Activated effector memory CD4-positive, alpha-beta T cell treated with anti-CD3 and anti-CD28 coated beads, Interleukin-2, amount 50 U/mL, for 16 hours (primary cell): ENCODE data around the gene PDE3B.
"Not testable (repeated sequence)": the region's sequence is repeated elsewhere in the genome, so short reads cannot be mapped to it uniquely, and the experiment has no call there.

Experiments used
- DNase-seq: peaks from one replicate; pipeline ENCODE4 v3.0.0-alpha.2; 2020

Gene PDE3B

DNA sequence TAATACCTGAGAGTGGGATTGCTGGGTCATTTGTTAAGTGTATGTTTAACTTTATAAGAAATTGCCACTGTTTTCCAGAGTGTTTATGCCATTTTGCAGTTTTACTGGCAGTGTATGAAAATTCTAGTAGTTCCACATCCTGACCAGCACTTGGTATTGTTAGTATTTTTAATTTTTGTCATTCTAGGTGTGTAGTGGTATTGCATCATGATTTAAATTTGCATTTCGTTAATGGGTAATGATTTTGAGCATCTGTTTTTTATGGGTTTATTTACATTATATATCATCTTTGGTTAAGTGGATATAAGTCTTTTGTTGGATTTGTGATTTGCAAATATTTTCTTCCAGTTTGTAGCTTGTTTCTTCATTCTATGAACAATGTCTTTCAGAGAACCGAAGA is 34.7 kb downstream of the PDE3B start:
- DNase-seq = no peak

DNA sequence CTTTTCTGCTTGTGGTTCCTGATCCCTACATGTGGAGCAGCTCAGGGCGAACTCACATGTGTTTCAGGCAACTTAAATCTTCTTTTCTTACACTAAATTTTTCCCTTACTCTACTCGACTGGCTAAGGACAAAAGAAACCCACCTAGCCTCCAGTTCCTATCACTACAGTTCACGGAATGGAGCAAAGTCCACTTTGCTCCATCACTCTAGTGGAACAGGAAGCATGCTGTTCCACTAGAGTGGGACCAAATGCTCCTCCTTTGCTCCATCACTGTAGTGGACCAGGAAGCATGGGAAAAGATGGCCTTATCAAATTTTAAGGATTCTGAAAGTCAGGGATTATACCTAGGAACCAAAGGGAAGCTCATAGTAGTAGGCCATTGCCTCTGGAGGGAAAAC is 36.1 kb downstream of the PDE3B start:
- DNase-seq = no peak

DNA sequence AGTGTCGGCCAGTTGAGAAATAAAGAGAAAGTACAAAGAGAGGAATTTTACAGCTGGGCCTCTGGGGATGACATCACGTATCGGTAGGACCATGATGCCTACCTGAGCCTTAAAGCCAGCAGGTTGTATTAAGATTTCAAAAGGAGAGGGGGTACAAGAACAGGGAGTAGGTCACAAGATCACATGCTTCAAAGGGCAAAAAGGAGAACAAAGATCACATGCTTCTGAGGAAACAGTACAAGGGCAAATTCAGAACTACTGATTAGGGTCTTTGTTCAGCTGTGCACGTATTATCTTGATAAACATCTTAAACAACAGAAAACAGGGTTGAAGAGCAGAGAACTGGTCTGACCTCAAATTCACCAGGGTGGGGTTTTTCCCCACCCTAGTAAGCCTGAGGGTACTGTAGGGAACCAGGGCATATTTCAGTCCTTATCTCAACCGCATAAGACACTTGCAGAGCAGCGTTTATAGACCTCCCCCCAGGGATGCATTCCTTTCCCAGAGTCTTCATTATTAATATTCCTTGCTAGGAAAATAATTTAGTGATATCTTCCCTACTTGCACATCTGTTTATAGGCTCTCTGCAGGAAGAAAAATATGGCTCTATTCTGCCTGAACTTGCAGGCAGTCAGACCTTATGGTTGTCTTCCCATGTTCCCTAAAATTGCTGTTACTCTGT is 40.8 kb downstream of the PDE3B start:
- not testable (repeated sequence) for DNase-seq

DNA sequence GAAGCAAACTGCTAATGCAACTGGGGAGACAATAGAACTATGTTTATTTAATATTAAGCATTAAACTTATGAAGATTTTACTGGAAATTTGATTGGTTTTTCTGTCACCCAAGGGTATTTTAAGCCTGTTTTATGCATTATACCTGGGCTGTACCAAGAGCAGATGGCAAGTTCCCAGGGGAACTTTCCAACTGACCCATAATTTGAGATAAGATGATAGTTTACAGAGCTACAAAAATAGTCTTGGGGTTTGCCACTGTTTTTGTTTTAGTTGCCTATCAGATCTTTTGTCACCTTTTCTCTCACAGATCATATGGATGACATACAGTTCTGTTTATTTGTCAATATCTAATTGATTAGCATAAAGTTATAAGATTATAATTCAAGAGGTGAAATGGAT is 43.9 kb downstream of the PDE3B start:
- no peak for DNase-seq

DNA sequence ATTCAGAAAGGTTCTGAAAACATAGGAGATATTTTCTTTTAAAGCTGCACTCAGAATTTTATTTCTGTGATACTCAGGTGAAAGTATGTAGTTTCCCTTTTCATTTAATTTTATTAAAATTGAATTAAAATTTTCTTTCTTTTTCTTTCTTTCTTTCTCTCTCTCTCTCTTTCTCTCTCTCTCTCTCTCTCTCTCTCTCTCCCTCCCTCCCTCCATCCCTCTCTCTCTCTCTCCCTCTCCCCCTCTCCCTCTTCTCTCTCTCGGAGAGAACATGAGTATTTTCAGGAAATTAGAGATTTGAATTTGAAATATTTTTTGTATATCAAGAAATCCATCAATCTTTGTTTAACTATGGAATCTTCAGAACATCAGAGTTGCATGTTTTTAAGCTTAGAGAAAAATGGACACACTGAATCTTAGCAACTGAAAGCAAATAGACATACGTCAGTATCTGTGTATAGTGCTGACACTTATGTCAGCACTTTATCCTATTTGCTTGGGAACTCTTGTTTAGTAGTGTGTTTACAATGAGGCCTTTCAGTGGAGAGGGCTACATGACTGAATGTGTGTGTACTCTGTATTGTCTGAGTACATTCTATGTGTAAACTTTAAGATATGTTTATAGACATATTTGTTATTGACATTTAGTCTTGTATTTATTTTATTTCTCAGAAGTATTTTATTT is 44.5 kb downstream of the PDE3B start:
- no peak for DNase-seq

DNA sequence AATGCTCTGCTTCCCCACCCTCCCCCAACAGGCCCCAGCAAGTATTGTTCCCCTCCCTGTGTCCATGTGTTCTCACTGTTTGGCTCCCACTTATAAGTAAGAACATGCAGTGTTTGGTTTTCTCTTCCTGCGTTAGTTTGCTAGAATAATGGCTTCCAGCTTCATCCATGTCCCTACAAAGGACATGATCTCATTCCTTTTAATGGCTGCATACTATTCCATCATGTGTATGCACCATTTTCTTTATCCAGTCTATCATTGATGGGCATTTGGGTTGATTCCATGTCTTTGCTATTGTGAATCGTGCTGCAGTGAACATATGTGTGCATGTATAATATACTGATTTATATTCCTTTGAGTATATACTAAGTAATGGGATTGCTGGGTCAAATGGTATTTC is 52.1 kb downstream of the PDE3B start:
- DNase-seq = not testable (repeated sequence)

DNA sequence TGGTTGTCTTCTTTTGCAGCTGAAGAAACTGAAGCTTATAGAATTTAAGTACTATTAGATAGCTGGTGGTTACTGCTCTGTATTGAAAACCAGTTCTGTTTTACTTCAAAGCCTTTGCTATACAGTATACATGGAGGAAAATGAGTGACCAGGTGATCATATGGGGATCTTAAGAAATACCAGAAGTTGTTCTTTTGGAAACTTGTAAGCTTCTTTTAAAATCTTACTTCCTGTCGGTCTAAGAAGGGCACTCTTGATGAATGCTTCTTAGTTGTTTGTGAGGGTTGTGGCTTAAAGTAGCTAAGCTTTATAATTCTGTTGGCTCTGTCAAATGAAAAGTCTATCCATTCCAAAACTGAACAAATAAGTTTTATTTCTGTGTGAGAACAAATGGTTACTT is 55.2 kb downstream of the PDE3B start:
- DNase-seq = no peak

DNA sequence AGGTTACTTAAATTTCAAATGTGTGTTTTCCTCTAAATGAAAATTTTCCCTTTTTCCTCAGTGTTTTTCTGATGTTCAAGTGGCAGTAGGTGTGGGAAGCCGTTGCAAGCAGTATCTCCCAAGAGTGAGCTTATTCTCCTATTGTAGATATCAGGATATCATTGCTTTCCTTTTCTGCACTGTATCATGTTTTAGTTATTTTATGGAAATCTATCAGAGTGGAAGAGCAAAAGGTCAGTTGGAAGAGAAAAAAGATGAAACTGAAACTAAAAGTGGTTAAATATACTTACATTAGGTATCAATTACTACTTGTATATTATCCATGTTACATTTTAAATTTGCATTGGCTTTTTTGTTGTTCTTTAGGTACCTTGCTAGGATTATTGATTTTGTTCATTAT is 57.0 kb downstream of the PDE3B start:
- DNase-seq = no peak

DNA sequence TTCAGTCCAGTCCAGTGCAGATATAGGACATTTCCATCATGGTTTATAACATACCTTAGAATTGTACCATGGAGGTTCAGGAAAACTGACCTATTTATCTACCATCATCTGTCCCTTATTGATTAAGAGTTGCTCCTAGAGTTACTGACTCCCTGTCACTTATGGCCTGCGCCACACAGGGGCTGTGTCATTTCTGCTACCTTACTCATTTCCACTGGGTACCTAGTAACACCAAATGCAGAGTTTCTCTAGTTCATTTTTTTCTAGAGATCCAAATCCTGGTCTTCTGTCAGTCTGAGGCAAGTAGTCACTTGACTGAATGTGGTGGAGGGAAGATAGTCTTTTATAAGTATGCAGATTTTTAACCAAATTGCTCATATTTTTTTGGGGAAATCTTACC is 59.2 kb downstream of the PDE3B start:
- no peak for DNase-seq

DNA sequence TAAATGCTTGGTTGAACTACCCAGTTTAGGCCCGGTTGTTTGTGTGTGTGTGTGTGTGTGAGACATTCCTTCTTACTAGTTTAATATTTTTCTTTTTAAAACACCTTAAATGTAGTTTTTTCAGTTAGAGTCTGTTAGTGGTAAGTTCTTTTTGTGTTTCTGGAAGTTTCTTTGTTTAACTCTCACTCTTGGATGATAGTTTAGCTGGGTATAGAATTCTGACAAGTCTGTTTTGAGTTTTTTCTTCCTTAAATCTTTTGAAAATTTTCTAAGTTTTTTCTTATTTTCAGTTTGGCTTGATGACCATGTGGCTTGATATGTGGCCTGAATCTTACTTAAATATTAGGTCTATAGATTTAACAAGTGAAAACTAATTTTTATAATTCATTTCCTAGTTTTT is 60.1 kb downstream of the PDE3B start:
- DNase-seq = no peak

DNA sequence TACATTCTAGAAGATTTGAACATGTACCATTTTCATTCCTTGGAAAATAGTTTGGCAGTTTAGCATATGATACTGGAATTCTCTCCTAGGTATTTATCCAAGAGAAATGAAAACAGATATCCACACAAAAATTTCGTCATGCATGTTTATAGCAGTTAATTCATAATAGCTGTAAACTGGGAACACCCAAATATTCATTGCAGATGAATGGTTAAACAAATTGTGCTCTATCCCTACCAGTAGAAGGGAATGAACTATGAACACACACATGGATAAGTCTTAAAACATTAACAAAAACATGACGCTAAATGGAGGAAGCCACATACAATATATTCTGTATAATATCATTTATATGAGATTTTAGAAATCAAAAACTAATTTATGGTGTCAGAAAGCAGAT is 61.5 kb downstream of the PDE3B start:
- no peak for DNase-seq

DNA sequence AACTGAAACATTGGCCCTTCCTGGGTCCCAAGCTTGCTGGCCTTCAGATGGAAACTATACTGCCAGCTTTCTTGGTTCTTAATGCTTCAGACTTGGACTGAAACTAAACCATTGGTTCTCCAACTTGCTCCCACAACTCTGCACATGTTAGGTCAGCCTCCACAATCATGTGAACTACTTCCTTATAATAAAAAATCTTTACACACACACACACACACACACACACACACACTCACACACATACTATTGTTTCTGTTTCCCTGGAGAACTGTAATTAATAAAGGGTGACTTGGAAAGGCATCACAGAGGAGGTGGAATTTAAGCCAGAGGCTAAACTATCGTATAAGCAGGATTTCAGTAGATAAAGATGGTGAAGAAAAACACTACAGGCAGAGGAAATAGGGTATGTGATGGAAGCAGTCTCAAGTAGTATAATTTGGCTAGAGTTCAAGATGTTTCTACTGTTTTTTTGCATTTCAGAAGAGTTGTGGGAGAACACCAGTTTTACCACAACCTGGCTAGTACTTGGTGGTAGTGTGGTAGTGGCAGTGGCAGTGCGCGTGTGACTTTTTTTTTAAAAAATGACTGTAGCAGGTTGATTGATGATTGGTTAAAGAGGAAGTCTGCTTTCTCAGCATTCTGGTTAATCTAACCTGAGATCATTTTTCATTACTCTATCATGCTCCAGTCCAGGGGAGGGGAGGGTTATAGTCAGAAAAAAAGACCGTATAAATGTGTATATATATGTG is 70.1 kb downstream of the PDE3B start:
- DNase-seq = no peak

DNA sequence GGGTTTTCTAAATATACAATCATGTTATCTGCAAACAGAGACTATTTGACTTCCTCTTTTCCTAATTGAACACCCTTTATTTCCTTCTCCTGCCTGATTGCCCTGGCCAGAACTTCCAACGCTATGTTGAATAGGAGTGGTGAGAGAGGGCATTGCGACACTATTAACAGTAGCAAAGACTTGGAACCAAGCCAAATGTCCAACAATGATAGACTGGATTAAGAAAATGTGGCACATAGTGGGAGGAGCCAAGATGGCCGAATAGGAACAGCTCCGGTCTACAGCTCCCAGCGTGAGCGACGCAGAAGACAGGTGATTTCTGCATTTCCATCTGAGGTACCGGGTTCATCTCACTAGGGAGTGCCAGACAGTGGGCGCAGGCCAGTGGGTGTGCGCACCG is 72.1 kb downstream of the PDE3B start:
- not testable (repeated sequence) for DNase-seq

DNA sequence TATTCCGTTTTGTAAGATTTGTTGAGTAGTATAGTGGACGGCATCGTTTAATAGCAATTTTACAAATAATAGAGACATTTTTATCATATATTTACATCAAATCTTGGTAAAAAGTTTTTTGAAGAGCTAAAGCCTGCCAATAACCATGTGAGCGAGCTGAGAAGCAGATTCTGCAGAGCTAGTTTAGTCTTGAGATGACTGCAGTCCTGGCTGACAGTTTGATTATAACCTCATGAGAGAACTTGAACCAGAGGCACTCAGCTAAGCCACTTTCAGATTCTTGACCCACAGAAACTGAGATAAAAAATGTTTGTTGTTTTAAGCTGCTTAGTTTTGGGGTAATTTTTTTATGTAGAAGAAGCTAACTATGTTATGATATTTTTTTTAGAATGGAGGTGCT is 78.9 kb downstream of the PDE3B start:
- no peak for DNase-seq

DNA sequence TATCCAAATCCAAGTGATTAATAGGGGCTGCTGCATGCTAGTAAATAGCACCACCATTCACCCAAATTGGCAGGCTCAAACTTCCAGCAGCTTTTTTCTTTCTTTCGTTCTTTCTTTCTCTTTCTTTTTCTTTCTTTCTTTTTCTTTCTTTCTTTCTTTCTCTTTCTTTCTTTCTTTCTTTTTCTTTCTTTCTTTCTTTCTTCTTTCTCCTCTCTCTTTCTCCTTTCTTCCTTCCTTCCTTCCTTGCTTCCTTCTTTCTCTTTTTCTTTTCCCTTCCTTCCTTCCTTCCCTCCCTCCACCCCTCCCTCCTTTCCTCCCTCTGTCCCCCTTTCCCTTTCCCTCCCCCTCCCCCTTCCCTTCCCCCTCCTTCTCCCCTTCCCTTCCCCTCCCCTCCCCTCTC is 81.5 kb downstream of the PDE3B start:
- no peak for DNase-seq

DNA sequence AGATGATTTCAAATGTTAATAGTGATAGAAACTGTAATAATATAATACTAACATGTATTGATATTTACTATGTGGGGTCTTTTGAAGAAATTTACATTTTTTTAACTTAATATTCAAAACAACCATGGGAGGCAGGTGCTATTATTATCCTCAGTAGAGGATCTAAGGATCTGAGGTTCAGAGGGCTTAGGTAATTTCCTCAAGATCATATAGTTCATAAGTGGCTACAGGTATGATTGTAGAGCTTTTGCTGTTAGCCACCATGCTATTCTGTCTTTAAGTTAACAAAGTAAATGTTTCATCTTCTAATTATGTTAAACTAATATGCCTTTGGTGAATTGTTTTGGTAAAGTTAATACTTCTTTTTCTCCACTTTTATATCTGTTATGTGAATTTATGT is 83.6 kb downstream of the PDE3B start:
- no peak for DNase-seq

DNA sequence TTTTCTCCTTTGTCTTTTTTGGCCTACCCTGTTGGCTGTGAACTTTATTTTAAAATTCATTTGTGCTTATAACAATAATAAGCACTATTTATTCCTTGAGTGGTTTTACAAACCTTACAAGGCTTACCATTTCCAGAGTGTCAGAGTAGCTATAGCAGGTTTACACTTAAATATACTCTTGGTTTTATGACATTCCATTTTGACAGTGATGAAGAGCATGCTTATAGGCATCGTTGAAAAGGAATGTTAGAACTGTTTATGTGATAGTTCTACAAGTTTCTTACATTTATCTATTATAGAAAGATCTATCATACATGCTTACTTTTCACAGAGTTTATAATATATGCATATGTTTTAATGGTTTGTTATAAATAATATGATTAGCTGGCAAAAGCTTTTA is 84.1 kb downstream of the PDE3B start:
- DNase-seq = no peak

DNA sequence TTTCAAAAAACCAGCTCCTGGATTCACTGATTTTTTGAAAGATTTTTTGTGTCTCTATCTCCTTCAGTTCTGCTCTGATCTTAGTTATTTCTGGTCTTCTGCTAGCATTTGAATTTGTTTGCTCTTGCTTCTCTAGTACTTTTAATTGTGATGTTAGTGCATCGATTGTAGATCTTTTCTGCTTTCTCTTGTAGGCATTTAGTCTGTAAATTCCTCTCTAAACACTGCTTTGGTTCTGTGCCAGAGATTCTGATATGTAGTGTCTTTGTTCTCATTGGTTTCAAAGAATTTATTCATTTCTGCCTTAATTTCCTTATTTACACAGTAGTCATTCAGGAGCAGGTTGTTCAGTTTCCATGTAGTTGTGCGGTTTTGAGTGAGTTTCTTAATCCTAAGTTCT is 96.9 kb downstream of the PDE3B start:
- DNase-seq = not testable (repeated sequence)

DNA sequence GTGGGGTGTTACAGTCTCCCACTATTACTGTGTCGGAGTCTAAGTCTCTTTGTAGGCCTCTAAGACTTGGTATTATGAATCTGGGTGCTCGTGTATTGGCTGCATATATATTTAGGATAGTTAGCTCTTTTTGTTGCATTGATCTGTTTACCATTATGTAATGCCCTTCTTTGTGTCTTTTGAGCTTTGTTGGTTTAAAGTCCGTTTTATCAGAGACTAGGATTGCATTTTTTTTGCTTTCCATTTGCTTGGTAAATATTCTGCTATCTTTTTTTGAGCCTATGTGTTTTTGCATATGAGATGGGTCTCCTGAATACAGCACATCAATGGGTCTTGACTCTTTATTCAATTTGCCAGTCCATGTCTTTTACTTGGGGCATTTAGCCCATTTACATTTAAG is 97.6 kb downstream of the PDE3B start:
- DNase-seq = no peak

DNA sequence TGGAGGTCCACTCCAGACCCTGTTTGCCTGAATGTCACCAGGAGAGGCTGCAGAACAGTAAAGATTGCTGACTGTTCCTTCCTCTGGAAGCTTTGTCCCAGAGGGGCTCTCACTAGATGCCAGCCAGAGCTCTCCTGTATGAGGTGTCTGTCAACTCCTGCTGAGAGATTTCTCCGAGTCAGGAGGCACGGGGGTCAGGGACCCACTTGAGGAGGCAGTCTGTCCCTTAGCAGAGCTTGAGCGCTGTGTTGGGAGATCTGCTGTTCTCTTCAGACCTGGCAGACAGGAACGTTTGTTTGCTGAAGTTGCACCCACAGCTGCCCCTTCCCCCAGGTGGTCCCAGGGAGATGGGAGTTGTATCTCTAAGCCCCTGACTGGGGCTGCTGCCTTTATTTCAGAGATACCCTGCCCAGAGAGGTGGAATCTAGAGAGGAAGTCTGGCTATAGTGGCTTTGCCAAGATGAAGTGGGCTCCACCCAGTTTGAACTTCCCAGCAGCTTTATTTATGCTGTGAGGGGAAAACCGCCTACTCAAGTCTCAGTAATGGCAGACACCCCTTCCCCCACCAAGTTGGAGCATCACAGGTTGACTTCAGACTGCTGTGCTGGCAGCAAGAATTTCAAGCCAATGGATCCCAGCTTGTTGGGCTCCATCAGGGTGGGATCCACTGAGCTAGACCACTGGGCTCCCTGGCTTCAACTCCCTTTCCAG is 99.4 kb downstream of the PDE3B start:
- DNase-seq = no peak

DNA sequence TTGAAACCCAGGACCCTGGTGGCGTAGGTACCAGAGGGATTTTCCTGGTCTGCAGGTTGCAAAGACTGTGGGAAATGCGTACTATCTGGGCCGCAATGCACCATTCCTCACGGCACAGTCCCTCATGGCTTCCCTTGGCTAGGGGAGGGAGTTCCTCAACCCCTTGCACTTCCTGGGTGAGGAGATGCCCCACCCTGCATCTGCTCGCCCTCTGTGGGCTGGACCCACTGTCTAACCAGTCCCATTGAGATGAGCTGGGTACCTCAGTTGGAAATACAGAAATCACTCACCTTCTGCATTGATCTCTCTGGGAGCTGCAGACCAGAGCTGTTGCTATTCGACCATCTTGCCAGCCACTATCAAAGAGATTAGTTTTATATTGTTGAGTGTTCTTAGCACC is 100.1 kb downstream of the PDE3B start:
- DNase-seq = not testable (repeated sequence)

DNA sequence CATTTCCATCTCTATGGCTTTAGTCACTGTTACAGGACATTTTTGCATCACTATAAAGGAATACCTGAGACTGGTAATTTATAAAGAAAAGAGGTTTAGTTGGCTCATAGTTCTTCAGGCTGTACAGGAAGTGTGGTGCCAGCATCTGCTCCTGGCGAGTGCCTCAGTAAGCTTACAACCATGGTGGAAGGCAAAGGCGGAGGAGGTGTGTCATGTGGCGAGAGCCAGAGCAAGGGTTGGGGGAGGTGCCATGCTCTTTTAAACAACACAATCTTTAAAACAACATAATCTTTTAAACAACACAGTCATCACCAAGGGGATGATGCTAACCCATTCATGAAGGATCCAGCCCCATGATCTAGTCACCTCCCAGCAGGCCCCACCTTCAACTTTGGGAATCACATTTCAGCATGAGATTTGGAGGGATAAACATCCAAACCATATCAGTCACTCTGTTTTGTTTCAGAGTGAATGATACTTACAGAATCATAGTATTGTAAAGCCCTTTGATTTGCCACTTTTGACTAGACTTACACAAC is 103.3 kb downstream of the PDE3B start:
- DNase-seq = no peak

DNA sequence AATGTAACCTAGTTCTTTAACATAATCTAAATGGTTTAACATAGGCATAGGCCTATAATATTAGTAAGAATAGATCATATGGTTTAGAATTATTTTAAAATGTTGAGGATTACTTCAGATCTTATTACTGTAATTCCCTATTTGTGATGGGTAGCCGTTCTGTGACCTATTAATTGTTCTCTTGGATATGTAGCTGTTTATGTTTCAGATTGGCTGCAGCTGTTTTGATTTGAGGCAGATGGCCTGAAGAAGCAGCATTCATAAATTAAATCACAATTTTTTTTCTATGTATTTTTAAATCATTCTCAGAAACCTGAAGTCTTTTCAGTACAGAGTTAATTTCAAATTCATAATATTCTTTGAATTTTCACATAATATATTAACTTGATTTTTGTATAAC is 104.5 kb downstream of the PDE3B start:
- DNase-seq = no peak
